Fibroblast of mammary gland (primary cell): ENCODE measurements around the gene NEDD4L.

Source experiments
- DNase-seq: peaks from one replicate; pipeline ENCODE4 v3.0.0-alpha.2; 2010; ENCODE audit warnings: low read depth
- H3K4me3 ChIP-seq: 2 replicates; pipeline ENCODE4 v1.5.1; 2011; ENCODE audit warnings: low read depth, mild to moderate bottlenecking, low read length, moderate library complexity; ENCODE audit not compliant: control insufficient read depth
- TF ChIP-seq, protein P1 (sequence below): conservative IDR thresholded peaks from 2 replicates; pipeline ENCODE4 v1.5.1; 2011; ENCODE audit warnings: low read depth, low read length, inconsistent platforms; ENCODE audit not compliant: control insufficient read depth, insufficient read depth

The NEDD4L gene

DNA sequence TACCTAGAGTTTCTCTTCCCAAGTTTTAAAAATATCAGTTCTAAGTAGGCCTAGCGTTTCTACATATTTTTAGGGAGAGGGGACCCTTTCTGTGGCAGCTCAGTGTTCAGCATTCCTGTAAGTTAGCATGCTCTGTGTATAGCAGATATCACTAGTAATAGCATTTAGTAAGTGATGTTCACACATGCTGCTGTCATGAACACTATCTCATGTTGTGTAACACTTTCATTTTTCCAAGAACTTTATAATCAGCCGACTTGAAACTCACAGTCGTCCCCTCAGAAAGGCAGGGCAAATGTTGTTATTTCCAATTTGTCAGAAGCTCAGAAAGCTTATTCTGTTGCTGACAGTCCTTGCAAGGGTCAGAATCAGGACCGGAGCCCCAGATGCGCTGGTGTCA, 317.2 kb downstream of the NEDD4L start:
- TF ChIP-seq, protein P1, sequence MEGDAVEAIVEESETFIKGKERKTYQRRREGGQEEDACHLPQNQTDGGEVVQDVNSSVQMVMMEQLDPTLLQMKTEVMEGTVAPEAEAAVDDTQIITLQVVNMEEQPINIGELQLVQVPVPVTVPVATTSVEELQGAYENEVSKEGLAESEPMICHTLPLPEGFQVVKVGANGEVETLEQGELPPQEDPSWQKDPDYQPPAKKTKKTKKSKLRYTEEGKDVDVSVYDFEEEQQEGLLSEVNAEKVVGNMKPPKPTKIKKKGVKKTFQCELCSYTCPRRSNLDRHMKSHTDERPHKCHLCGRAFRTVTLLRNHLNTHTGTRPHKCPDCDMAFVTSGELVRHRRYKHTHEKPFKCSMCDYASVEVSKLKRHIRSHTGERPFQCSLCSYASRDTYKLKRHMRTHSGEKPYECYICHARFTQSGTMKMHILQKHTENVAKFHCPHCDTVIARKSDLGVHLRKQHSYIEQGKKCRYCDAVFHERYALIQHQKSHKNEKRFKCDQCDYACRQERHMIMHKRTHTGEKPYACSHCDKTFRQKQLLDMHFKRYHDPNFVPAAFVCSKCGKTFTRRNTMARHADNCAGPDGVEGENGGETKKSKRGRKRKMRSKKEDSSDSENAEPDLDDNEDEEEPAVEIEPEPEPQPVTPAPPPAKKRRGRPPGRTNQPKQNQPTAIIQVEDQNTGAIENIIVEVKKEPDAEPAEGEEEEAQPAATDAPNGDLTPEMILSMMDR: no peak
- H3K4me3 ChIP-seq: no peak overlapping the region
- DNase-seq: peak; percentile 17

DNA sequence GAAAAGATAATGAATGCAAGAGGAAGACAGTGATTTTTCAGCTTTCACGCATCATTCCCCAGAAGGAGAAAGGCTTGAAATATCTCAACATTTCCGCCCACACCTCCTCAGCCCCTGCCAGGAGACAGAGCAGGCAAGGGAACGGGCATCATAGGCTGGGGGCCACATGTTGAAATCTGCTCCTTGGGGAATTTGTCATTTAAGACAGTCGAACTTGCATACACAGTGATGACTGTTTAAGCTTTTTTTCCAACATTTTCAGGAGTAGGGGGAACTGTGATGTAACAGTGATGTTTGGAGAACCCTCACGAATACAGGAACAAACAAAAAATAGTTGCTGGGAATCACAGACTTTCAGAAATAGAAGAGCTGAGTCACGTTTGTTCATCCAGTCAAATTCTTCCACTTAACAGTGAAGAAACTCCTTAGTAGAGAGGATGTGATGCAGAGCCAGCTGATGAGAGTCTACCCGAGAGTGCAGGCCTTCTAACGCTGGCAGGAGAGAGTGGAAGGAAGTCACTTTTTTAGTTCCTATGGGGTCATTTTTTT, 318.1 kb downstream of the NEDD4L start:
- TF ChIP-seq, protein P1: no peak
- H3K4me3 ChIP-seq: peak overlapping the region; percentile 21
- peak; percentile 97 for DNase-seq

DNA sequence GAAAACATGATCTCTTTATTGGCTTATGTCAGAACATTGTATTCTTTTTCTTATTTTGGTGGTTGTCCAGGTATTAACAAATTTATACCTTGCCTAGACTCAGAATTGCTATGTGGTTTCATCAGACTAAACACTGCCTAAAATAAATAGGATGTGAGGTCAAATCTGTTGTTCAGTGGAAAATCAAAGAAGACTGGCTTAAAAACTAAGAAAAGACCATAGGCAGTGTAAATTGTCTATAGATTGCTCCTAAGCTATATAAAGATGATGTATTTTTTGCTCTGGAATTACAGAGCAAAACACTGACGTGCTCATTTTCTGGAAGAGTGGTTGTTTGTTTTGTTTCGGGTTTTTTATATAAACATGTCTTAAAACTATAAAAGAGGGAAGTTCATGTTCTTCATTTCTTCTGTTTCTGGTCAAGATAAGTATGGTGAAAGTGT, 318.8 kb downstream of the NEDD4L start:
- no peak for DNase-seq
- TF ChIP-seq, protein P1: no peak
- H3K4me3 ChIP-seq: no peak overlapping the region

DNA sequence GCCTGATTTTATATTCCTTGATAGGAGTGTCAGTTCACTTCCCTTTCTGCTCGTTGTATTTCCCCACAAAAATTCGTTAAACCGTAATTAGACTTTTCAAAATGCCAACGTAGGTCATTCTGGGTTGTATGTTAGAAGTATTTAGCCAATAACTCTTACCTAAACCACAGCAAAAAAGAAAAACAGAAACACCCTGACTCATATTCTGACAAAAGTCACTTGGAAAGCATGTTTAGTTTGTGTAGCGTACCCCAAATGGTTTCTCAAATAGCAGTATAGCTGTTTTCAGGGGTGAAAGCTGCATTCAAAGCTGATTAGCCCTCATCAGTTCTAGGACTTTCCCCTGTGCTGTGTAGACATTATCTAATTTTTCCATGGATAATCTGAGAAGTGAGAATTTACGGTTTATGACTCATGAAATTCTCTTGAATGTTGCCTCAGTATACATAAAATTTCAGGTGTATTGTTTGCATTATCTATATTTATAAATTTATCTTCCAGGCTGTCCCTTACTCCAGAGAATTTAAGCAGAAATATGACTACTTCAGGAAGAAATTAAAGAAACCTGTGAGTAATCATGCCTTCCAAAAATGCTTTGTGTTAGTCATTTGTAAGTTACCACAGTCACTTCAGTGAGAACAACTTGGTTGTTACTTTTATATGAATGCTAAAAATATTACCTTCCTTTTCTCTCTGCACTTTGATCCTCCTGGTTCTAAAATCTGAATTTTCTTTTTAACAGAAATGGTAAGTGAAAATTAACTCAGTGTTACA, 319.9 kb downstream of the NEDD4L start:
- DNase-seq: peak; percentile 78

DNA sequence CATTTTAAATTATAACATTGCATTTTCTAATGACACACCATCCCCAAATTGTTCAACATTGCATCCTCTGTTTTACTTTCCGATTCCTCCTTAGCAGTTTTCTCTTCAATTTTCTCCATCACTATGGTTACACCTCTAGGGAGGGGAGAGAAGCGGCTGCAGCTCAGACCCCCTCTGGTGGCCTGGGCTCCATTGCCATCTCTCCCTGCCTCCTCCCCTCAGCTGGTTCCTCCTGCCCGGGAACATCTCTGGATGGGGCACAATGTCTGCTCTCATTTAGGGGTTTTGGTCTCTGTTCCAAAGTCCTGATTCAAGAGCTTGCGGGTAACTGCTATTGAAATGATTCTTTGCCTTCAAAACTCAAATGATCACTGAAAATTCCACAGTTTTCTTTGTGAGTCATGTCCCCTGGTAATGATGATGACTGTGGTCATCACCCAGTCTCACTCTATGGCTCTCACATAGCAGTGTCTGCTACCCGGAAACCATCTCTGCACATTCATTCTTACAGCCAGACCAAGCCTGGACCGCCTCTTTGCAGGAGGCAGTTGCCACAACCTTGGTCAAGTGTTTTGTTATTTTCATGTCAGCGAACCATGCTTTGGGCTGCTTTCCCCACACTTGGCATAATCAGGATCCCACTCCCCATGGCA, 321.0 kb downstream of the NEDD4L start:
- DNase-seq: peak; percentile 82
- no peak overlapping the region for H3K4me3 ChIP-seq
- TF ChIP-seq, protein P1: peak; percentile 7

More for the DNA sequence above, 319.9 kb downstream of the NEDD4L start:
- no peak overlapping the region for H3K4me3 ChIP-seq
- TF ChIP-seq, protein P1: no peak

DNA sequence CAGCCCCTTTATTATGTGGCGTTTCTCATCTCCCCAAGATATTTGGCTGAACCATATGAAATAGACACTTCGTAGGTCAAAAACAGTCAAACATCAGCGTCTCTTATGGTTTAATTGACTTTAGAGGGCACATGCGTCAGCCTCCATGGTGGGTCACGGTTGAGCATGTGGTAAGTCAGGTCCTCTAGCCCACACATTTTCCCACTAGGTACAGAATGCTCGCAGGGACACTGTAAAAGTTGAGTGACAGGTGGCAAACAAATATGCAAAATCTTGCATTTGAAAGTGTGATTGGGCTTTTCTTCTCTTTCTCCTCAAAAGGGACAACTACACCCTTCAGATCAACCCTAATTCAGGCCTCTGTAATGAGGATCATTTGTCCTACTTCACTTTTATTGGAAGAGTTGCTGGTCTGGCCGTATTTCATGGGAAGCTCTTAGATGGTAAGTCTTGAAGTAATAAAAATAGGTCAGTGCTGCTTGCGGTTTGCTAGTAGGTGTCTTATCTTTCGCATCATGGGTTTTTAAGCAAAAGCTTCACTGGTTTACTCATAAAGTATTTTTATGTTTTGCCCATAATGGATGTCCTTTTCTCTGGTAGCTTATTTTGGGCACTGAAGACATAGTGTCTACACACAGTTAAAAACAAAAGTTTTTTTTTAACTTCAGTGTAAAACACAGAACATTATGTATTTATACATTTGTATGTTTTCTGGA, 323.6 kb downstream of the NEDD4L start:
- no peak overlapping the region for H3K4me3 ChIP-seq
- TF ChIP-seq, protein P1: no peak
- no peak for DNase-seq
